ENCODE measurements around the gene RAB3IL1.

Gene RAB3IL1

GRCh38 chr11:61862714-61863547, 54.4 kb downstream of the RAB3IL1 start:
- DNase-seq, result no peak

DNA sequence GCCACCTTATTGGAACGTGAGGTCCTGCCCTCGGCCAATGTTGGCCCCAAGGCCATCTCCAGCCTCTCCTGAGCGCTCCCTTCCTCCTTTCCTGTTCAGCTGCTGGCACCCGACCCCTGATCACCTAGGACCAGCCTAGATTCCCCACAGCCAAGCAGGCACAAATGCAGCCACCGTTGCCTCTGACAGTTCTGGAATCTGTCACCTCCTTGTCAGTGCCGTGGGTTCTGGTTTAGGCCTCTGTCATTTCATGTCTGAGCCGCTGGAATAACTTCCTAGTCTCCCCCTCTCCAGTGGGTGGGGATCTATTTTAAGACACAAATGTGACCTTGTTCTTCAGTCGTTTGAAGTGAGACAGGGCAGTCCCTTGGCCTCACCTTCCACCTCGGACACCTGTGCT, 55.7 kb downstream of the RAB3IL1 start:
- no peak for DNase-seq

- DNase-seq, result no peak
These were observed 57.1 kb downstream of the RAB3IL1 start for GRCh38 chr11:61860054-61860903.

GRCh38 chr11:61855939-61856680, 61.3 kb downstream of the RAB3IL1 start:
- no peak for DNase-seq

DNA sequence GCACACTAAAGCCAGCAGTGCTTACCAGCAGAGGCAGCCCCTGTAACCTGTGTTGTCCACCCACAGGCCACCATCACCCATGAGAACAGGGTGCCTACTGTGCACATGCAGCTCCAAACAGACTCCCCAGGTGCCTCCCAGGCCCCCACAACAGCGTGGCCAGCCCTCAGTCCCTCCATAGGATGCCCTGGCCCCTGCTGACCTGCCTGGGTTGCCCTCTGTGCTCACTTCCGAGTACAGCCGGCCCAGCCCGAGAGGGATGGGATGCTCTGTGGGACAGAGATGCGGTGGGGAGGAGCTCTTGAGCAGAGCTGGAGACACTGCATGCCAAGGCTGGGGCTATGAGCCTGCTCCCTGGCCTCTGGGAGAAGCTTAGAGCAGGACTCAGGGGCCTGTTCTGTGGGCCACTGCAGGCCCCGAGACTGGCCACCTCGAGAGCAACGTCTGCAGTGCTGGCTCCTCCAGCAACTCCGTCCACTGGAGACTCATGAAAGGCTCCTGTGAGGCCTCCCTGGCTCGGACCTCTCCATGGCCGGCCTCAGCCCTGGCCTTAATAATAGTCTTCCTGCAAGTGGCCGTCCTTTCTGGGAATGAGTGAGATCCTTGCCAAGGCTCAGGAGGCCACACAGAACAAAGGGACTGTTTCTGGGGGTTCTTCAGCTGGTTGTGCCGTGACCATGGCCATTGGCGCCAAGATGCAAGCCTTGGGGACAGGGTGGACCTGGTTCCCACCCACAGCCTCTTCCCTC, 62.2 kb downstream of the RAB3IL1 start:
- no peak for DNase-seq

DNA sequence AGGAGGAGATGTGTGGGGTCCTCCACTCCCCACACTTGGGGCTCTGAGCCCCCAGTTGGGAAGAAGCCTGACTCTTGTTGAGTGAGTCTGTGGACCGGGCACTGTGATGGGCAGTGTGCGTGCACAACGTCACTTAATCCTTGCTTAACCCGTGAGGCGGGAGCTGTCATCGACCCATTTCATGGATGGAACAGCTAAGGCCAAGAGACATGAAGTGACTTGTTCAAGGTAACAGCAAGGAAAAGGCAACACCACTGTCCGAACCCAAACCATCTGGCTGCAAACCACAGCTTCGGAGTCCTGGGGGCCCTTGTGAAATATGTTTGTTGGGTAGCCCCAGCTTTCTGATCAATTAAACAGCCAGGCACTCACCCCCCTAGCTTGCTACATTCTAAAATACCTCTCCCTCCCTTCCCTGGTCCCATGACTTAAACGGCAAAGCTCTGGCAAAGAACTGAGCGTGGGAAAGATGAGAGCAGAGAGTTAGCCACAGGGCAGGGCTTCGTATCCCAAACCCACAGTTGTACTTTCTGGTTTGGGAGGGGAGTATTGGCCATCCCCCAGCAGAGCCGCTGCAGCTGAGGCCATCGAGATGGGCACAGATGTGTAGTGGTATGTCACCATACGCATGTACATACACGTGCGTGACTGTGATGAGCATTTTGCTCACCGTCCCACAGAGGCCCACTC, 63.0 kb downstream of the RAB3IL1 start:
- DNase-seq, result no peak

- DNase-seq, result no peak
These were observed 63.6 kb downstream of the RAB3IL1 start for GRCh38 chr11:61853698-61854169.

DNA sequence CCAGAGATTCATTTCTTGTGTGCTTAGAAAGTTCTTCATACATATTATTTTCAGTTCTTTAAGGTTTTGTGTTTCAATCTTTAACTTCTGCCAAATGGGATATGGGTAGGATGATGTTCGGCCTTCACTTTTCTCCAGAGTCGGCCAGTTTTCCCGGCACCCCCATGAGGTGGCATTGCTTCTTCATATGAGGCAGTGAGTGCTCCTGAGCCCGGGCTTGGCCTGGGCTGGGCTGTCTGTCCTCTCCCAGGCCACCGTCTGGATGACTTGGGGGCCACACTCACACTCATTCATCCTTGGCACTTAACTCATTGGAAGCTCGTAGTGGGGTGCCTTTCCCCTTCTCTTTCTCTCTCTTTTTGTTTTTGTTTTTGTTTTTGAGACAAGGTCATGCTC, 65.5 kb downstream of the RAB3IL1 start:
- no peak for DNase-seq

DNA sequence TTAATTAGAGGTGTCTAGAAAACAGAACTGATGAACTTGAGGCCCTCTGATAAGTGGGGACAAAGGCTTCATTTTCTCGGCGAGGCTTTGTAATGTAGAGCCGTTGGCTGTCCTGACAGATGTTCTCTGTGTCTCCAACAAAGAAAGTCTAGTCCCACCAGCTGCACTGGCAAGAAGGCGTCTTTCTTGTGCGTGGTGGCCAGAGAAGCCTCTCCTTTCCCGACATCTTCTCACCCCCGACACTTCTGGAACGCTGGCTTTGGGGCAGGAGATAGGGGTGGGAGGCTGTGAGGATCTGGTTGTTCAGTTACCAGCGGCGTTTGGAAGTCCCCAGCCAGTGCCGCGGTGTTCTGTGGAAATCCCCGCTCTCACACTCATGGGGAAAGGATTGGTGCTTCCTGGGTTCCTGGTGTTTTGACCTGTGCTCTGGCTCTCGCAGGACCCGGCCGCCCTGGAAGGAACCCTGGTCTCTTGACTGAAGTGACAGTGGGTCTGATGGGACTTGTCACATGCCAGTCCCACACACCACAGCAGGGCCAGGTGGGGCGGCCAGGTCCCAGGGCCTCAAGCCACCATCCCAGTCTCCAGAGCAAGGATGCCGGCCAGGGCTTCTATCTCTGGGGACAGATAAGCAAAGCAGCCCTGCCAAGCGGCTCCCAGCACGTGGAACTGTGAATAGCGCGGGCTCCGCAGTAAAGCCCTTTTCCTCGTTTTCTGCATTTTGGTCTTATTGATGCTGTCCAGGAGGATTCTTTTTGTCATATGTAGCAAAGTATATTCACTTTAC, 66.1 kb downstream of the RAB3IL1 start:
- no peak for DNase-seq

DNA sequence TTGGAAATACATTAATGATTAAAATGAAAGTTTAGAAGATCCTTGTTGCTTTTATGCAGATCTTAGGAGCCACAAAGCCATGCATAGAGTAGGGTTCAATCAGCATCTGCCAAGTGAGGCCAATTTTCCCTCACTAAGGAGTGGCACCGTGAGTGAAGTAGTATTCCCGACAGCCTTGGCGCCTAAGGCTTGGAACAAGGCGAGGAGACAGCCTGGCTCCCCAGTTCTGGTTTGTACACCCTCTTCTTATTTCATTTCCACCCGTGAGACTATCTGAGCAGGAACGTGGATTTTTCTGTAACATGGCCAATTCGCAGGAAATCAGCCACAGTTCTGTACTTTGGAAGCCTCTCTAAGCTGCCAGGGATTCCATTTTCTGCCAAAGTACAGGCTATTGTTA, 66.7 kb downstream of the RAB3IL1 start:
- DNase-seq, result no peak

DNA sequence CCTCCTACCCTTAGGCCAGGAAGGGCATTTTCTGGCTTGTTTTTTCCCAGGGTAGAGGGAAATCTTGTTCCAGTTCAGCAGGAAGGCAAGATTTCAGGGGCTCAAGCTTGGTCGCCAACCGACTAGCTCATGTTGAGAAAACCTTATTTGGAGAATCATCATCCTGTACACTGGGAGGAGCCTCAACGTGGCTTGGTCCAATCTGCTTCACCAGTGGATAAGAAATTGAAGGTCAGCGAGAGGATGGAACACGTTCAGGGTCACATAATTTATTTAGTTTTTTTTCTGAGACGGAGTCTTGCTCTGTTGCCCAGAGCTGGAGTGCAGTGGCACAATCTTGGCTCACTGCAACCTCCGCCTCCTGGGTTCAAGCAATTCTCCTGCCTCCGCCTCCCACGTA, 68.7 kb downstream of the RAB3IL1 start:
- DNase-seq, result no peak

GRCh38 chr11:61847914-61848581, 69.3 kb downstream of the RAB3IL1 start:
- DNase-seq, result no peak
